TTC549 (cell line): ENCODE measurements around the gene FHIT.

Experiments
- FAIRE-seq: peaks from 2 replicates; lab custom pipeline; 2012; peaks lifted over from hg19 to GRCh38; lab: Jason Lieb, UNC

Gene FHIT

DNA sequence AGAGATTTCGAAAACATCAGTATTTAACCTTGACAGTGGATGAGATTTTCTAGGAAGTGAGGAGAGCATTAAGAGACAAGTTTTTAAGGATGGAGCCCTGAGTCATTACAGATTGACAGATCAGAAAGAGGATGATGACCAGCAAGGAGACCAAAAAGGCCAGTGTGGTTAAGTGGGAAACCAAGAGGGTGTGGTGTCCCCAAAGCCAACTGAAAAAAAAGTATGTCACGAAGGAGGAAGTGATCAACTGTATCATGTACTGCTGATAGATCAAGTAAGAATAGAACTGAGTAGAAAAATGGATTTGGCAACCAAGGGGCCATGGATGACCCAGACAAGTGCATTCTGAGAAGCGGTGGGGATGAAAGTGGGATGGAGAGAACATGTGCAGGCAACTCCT is 491.8 kb downstream of the FHIT start:
- FAIRE-seq = no peak

DNA sequence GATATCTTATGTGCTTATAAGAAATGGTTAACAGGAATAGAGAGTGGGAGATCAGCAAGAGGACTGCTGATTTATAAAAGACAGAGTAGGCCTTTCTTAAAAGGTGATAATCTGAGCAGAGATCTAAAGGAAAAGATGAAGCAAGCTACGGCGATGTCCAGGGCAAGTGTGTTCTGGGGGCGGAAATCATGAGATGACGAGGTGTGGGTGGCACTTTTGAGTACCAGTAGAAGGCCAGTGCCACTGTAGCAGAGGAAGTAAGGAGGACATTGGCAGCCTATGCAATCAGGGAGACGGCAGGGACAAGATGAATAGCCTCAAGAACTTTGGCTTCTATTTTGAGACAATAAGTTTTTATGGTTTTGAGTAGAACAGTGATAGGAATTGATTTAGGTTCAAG is 492.4 kb downstream of the FHIT start:
- FAIRE-seq = no peak

DNA sequence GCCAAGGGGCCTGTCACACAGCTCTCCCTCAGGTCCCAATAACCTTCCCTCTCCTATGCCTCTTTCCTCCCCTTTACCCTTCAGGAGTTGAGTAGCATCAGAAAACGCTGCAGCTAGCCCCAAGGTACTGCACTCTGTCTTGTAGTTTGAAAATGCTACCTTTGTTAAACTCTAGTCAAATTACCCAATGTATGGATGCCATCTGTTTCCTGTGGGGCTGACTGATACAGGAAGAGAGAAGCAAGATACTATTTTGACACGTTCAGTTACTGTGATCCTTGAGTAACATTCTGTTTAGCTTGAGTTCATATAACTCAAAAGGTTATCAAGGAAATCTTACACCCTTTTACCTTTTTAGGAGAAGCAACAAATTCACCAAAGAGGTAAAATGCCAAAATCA is 493.1 kb downstream of the FHIT start:
- FAIRE-seq = no peak

DNA sequence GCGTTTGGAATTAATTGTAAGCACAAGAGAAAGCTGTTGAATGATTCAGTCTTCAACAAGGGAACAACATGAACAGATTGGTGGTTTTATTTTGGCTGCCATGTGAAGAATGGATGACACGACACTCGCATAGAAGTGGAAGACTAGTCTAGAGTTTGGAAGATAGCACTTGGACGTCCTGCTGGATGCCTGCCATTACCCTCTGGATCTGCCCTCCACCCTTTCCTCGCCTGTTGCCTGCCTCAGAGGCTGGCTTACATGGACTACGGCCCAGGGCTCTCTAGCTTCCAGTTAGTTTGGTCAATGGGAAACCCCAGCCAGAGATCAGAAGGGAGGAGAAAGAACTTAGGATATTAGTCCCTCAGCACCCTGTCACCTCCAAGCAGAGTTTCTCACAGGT is 493.5 kb downstream of the FHIT start:
- FAIRE-seq = no peak

DNA sequence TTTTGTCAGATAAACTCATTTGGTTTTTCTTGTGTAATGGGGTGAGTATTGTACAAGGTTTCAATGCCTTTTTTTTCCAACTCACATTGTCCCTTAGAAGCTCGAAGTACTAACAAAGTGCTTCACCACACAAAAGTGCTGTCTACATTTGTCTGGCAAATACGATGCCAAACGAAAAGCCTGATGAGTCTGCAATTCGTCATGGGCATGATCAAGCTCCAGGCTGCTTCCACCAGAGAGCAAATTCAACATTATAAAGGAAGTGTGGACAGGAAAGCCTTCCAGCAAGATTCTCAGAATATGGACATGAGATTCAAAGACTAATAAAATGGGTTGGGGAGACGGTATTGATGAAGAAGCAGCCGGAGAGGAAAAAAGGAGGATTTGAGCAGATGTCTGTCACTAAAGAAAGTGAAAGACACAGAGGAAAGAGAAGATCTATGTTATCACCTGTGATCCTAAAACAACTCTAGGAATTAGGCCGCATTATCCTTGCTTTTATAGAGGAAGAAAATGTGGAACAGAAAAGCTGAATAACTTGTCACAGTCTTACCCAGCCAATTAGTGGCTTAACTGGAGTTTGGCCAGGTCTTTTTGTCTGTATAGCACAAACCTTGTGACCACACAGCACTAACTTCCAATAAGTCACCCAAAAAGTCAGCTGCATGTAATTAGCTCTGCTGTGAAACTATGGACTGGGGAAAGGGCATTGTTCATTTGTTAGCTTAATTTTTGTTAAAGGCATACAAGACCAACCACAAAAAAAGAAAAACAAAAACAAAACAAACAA is 494.8 kb downstream of the FHIT start:
- FAIRE-seq = no peak

DNA sequence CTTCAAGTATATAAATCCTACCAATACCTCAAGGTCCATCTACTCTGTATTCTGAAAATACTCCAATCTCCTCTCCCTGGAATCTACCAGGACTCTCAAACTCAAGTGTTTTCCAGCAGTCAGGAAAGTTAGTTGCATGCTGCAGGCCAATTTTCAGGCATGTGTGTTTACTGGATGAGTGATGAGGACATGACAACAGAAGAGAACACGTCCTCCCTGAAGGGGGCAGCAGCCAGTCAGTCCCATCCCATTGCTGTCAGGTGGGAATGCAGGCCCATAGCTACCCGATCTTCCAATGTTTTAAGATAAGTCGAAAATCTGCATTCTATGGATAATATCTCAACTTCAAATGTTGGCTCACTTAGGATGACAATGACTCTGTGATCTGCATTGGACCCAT is 496.2 kb downstream of the FHIT start:
- FAIRE-seq = no peak

DNA sequence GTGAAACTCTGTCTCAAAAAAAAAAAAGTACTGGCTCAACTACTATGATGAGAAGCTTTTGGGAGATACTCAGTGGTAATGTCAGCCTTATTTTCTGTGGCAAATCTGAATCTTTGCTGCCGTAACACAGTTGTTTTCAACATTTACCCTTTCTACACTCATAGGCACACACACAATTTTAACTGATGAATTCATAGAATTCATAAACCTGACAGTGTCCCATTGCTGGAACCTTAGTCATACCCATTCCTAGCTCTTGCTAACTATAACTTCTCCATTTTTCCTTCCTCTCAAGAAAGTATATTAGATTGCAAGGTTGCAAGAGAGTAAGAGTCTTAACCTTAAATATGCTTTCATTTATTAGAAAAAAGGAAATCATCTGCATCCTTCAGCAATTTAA is 496.6 kb downstream of the FHIT start:
- no peak for FAIRE-seq

DNA sequence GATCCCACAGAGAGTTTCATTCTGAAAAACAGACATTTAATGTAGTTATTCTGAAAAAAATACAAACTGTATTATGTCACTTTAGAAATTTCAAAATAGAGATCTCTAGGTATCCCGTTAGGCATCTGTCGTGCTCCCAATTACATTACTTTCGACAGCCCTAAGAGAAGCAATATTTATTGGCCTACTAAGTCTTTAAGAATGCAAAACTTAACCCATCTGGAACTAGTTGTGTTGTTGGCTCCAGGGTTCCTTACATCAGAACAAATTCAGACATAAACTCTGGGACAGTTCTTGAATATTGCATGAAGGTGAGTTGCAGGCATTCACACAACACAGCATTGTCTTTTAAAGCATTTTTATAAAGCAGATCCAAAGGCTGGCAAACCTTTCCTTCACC is 498.4 kb downstream of the FHIT start:
- FAIRE-seq = no peak

DNA sequence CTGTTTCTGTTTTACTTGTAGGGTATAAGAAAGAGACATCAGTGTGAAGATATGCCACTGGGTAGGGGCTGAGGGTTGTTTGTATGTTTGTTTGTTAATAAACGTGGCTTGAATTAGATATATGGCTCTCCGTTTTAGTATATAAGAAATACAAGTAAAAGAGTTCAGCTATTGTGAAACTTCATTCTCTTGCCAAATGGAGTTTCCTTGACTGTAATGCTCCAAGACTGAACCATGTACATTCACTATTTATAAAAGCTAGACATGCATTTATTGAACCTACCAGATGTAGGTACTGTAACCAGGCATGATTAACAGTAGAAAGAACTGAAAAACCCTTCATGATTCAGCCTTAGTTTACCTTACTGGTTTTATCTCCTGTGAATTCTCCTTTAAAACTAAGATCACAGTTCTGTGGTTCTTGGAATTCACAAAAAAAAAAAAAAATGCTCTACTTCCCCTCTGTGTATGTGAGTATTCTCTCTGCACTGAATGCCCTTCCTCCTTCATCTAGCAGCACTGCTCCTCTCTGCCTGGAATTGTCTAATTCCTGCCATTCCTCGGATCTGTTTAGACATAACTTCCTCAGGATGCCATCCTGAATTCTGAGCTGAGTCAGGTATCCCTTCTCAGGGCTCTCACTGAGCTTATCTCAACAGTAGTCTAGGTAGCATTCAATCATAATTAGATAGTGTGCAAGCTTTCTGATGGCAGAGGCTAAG is 504.4 kb downstream of the FHIT start:
- FAIRE-seq = no peak

DNA sequence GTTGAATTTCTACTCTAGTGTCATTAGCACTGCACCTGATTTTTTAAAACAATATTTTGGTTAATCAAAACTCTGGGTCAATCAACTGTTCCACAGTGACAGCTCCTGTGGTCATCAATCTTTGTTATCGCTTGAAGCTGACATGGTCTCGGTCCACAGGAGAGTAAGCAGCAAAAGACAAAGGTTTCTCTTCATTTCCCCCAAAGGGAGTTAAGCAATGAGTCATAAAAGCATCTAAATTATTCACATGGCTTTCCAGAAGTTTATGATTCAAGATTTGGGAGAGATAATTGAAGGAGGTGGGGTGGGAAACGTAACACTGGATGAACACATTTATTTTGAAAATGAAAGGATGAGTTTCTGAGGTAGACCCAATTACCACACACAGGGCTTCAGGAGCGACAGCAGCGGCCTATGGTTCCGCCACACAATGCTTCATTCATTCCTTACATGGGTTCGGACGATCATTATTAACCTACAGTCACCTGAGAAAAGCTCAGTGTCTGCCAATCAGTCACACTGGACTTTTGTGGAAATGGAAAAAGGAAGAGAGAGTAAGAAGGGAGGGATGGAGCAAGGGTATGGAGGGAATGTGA is 505.1 kb downstream of the FHIT start:
- no peak for FAIRE-seq

DNA sequence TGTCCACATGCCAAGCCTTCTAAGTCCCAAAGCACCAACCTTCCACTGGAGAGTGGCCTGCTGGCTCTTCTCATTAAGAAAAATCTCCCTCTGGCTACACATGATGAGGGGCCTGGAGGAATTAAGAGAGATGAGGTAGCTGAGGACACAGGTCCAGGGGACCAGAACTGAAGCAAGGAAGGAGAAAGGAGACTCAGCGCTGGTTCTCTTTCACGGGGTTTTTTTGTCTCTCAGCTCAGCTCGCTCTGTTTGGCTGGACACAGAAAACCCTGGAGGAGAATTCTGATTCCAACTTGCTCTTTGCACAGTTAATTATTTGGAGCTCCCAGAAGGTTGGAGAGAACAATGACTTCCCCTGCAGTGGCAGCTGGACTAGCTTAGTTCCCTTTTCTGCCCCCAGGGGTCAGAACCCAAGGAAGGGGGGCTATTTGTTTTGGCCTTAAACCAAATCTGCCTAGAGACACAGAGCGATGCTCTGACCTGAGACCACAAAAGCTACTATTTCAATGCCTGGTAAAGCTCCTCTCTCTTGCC is 507.6 kb downstream of the FHIT start:
- no peak for FAIRE-seq

DNA sequence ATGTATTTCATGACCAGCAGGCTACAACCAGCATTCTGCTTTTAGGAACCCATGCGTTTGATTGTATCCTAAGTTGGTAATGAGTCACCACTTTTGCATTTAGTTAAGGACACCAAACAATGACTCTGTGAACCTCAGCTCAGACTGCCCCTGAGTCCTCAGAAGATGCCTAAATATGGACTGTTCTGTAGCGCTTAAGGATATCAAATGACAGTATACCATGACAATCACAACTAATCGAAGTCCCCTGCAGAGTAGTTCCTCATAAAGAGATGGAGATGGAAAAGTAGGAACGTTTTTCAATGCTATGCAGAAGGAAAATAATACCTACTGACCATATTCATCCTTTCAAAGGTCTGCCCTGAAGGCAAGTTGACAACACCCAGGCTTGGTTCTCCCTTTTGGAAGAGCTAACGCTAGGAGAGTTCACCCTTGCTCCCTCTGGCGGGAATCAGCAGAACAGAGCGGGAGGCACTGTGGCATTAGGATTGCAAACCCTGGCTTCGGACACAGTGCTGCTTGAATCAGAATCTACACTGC is 508.6 kb downstream of the FHIT start:
- FAIRE-seq = no peak

DNA sequence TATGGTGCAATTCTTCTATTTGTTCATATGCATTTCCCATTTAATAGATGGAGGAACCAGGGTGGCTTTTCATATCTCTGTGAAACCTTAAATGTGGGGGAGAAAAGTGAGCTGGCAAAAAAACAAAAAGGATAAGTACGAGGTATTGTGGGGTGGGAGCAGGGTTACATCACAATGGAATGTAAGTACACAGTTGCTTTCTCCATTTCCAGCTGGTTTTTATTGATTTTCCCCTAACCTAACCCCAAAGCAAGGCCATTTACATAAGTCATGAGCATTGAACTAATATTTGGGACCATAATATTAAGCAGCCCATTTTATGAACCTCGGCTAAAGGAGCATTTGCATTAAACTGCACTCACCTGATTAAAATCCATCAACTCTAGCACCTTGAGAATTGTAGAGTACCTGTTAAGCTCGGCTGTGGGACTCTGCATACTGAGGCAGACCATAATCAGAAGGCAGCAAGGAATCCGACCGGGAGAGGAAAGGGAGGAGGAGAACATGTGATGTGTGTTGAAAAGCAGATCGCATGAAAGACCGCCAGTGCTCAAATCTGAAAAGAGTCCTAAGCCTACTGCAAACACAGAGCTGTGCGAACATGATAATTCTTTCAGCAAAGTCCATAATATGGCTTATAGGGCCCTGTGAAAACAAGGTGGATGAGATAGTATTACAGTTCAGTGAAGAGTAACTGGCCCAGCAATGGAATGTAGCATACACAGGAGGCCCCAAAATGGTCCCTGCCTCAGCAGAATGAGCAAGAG is 513.4 kb downstream of the FHIT start:
- FAIRE-seq = no peak

DNA sequence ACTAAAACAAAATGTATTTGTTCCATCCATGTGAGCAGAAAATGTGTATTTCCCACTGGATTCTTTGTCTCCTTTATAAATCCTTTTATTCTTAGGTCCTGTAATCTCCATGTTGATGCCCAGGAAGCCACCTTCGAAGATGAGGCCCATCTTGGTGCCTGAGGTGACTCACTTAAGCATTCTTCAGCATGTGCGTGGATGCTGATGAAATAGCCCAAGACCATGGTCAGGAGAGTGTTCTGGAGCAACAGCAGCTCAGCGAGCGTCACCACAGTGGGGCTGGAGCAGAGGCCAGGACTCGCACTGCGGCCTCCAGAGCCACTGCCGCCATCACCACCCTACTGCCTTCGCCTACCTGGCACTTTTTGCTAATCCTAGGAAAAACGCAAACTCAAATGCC is 520.9 kb downstream of the FHIT start:
- no peak for FAIRE-seq

DNA sequence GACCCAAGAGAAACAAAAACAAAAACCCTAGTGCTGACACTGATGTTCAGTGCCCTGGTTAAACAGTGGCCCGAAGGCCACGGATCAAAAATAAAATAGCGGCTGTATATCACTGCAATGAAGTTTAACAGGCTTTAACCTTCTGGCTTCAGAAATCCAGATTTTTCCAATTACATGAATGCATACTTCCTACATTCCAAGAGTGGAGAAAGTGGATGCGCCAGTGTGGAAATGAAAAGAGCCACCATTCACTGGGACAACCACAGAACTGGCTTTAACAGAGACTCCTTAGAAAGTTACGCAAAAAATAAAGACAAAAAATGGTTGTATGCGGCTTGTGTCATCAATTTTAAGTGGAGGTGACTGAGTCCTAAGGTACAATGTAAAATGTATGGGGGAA is 522.2 kb downstream of the FHIT start:
- FAIRE-seq = no peak

DNA sequence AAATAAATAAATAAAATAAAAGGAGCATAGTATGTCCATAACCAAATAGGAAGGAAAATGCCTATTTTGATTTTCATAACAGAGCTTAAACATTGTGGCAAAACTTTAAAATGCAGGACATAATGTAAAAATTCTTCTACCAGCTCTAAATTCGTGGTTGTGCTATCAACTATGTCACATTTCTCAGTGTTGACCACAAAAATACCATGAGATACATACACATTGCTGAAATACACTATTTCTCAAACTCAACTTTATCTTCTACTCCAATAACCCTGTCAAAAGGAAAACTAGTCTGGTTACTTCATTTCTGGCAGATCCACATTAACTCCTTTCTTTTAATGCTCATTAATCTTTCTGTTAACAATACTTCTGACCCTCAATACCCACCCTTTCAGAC is 523.2 kb downstream of the FHIT start:
- FAIRE-seq = no peak

DNA sequence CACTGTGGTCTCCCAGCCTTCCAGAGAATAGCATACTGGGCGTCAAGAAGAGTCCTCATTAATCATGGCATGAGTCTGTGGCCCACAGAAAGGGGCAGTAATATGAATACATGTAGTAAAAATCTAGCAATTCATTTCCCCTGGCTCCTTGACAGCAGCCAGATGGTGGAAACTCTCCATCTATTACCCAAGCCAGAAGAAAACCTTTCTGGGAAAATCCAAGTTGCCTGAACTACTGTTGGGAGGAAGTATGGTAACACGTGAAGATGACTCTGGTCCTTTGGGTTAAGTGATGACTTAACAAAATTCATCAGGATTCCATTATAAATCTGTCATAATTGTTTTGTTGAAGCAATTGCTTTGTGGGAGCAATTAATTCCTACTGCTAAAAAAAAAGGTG is 530.5 kb downstream of the FHIT start:
- FAIRE-seq = no peak

DNA sequence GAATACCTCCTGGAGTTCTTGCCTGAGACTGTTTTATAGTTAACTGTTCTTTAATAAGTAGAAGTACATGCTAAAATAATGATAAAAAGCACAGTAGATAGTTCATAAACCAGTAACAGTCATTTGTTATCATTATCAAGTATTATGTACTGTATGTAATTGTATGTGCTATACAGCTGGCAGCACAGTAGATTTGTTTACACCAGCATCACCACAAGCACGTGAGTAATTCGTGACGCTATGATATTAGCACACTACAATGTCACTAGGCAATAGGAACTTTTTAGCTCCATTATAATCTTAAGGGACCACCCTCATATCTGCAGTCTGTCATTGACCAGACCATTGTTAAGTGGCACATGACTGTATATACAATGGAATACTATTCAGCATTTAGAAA is 534.7 kb downstream of the FHIT start:
- no peak for FAIRE-seq

DNA sequence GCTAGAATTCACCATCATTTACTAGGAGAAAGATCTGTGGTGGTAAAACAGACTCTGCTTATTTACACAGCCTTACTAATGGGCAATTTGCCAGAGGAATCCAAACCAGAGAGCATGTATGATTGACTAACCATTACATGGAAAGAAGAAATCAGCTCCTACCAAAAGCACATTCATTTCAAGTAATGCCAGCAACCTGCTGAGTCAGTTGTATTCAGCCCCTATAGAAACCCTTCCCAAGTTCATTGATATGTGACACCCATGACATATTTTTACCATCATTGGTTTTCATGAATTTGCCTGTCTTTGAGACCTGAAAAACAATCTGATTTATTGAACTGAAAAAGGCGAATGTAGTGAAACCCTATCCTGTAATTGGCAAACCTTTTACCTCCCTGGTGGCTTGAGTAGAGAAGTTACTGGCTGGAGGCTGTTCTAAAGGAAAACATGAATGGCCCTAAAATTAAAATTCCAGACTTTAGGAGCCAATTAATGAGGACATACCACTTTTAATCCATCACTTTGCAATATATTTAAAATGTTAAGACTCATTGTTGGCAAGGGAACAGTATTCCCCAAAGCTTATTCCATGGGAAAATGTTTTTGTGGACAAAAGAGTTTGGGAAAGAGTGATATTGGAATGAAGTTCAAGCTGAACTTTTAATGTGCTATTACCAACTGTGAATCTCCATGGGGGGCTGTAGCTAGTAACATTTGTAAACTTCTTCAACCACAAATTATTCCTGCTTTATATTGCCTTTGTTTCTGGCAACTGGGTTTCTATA is 542.9 kb downstream of the FHIT start:
- no peak for FAIRE-seq

DNA sequence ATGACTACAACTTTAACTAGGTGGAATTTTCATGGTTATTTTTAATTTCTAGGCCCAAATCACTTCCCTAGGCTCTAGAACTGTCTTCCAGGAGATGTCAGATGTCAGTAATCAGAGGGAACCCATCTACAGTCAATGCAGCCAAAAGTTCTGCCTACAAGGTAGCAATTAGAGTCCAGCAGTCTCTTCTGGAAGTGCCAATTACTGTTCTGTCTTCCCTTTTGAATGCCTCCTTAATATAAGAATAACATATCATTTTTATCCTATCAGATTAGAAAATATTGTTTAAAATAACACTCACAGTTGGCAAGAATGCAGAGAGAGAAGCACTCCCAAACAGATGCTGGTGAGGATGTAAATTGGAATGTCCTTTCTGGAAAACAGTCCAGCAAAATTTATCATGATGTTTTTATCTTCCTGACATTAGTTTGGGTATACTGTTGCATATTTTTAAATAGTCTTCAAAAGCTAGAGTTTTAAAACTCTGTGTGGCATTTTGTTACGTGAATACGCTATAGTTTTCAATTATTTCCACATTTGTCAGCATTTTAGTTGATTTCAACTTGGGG is 543.7 kb downstream of the FHIT start:
- FAIRE-seq = no peak
